Measurements from ENCODE around the gene ATAD2B. TPM values are rescaled to one million over a fixed set of nuclear protein-coding genes. Genes with fewer than 3 reads are reported as not detected.
"Not testable (repeated sequence)": the region's sequence is repeated elsewhere in the genome, so short reads cannot be mapped to it uniquely, and the experiment has no call there.

The ATAD2B gene
- total RNA-seq: 10 to 100 TPM; 16.1 to 16.7 TPM

- Mint-ChIP-seq H3K27ac (peak within 1 kb of the TSS; percentile 95 to 99), H3K9me3 (no peaks in the 10 kb centered on the region), H3K36me3 (peaks cover 0 to 4% of the 10 kb centered on the region in 2 donors)
- ATAC-seq: peak; percentile 83 to 89
- peak; percentile 93 to 97 for DNase-seq (ENCODE audit: low spot score in 2 of 2)
These were observed at the start of gene ATAD2B for GRCh38 chr2:23926750-23927571. Gene ATAD2B, minus strand, starts transcription at chr2:23927123. Its CDS starts 353 bp downstream, at chr2:23926770.

GRCh38 chr2:23967846-23968245, 40.9 kb upstream of the ATAD2B start:
- Mint-ChIP-seq H3K9me3 (no peaks in the 10 kb centered on the region), H3K27ac (no peak overlapping the region), H3K36me3 (peaks cover 0 to 1% of the 10 kb centered on the region in 2 donors)
- DNase-seq (ENCODE audit: low spot score in 2 of 2) (no peak), ATAC-seq (no peak)

- Mint-ChIP-seq H3K9me3 (no peaks in the 10 kb centered on the region), H3K27ac (no peak overlapping the region), H3K36me3 (no peaks in the 10 kb centered on the region)
- DNase-seq (ENCODE audit: low spot score in 2 of 2): no peak
- no peak for ATAC-seq
These were observed 27.5 kb upstream of the ATAD2B start for GRCh38 chr2:23954325-23955014.

GRCh38 chr2:23953625-23954024, 26.7 kb upstream of the ATAD2B start:
- no peak for DNase-seq (ENCODE audit: low spot score in 2 of 2)
- no peak overlapping the region for H3K27ac Mint-ChIP-seq
- ATAC-seq: no peak
- no peaks in the 10 kb centered on the region for H3K36me3 Mint-ChIP-seq
- H3K9me3 Mint-ChIP-seq: no peaks in the 10 kb centered on the region

- DNase-seq (ENCODE audit: low spot score in 2 of 2); ATAC-seq; H3K9me3 Mint-ChIP-seq; H3K27ac Mint-ChIP-seq; H3K36me3 Mint-ChIP-seq: not testable (repeated sequence)
These were observed 25.6 kb upstream of the ATAD2B start for GRCh38 chr2:23952558-23952957.

- H3K9me3 Mint-ChIP-seq: no peaks in the 10 kb centered on the region
- ATAC-seq: no peak
- peaks cover 0 to 12% of the 10 kb centered on the region in 2 donors for H3K36me3 Mint-ChIP-seq
- no peak for DNase-seq (ENCODE audit: low spot score in 2 of 2)
- no peak overlapping the region for H3K27ac Mint-ChIP-seq
These were observed 20.4 kb upstream of the ATAD2B start for GRCh38 chr2:23947350-23947749.

- no peak for DNase-seq (ENCODE audit: low spot score in 2 of 2)
- Mint-ChIP-seq H3K27ac (no peak overlapping the region), H3K36me3 (peaks cover 0 to 12% of the 10 kb centered on the region in 2 donors), H3K9me3 (no peaks in the 10 kb centered on the region)
- no peak for ATAC-seq
These were observed 18.1 kb upstream of the ATAD2B start for GRCh38 chr2:23944976-23945375.

- peaks cover 4 to 13% of the 10 kb centered on the region in 2 donors for H3K36me3 Mint-ChIP-seq
These were observed 17.6 kb upstream of the ATAD2B start for GRCh38 chr2:23944527-23944926.

GRCh38 chr2:23943666-23944065, 16.7 kb upstream of the ATAD2B start:
- H3K36me3 Mint-ChIP-seq: peaks cover 7 to 21% of the 10 kb centered on the region in 2 donors
- no peak for DNase-seq (ENCODE audit: low spot score in 2 of 2)
- no peak for ATAC-seq
- H3K9me3 Mint-ChIP-seq: no peaks in the 10 kb centered on the region
- no peak overlapping the region for H3K27ac Mint-ChIP-seq

More at GRCh38 chr2:23944527-23944926, 17.6 kb upstream of the ATAD2B start:
- no peaks in the 10 kb centered on the region for H3K9me3 Mint-ChIP-seq
- DNase-seq (ENCODE audit: low spot score in 2 of 2): no peak
- ATAC-seq: no peak
- no peak overlapping the region for H3K27ac Mint-ChIP-seq

- no peak overlapping the region for H3K27ac Mint-ChIP-seq
- H3K9me3 Mint-ChIP-seq: no peaks in the 10 kb centered on the region
- H3K36me3 Mint-ChIP-seq: peaks cover 7 to 21% of the 10 kb centered on the region in 2 donors
- DNase-seq (ENCODE audit: low spot score in 2 of 2) (no peak), ATAC-seq (no peak)
These were observed 14.7 kb upstream of the ATAD2B start for GRCh38 chr2:23941644-23942043.

- Mint-ChIP-seq H3K36me3 (peaks cover 7 to 21% of the 10 kb centered on the region in 2 donors), H3K9me3 (no peaks in the 10 kb centered on the region)
- no peak for DNase-seq (ENCODE audit: low spot score in 2 of 2)
These were observed 14.0 kb upstream of the ATAD2B start for GRCh38 chr2:23940718-23941620.

GRCh38 chr2:23939987-23940717, 13.2 kb upstream of the ATAD2B start, which contains the start of gene UBXN2A:
Gene UBXN2A, plus strand, starts transcription at chr2:23940463. Its CDS starts 17,852 bp downstream, at chr2:23958315.
- Mint-ChIP-seq H3K36me3 (peaks cover 7 to 21% of the 10 kb centered on the region in 2 donors), H3K9me3 (no peaks in the 10 kb centered on the region), H3K27ac (peak within 1 kb of the TSS; percentile 85 to 94)
- ATAC-seq: peak; percentile 88 to 91
- DNase-seq (ENCODE audit: low spot score in 2 of 2): peak; percentile 81 to 87

More at GRCh38 chr2:23940718-23941620, 14.0 kb upstream of the ATAD2B start:
- peak; percentile 63 to 68 for ATAC-seq
- H3K27ac Mint-ChIP-seq: peak overlapping the region; percentile 44 to 76

- no peak for ATAC-seq
- no peak overlapping the region for H3K27ac Mint-ChIP-seq
These were observed 7.3 kb upstream of the ATAD2B start for GRCh38 chr2:23934259-23934658.

GRCh38 chr2:23926290-23926749, 603 bp downstream of the ATAD2B start:
- Mint-ChIP-seq H3K9me3 (no peaks in the 10 kb centered on the region), H3K36me3 (peaks cover 0 to 4% of the 10 kb centered on the region in 2 donors), H3K27ac (peak overlapping the region; percentile 95 to 99)
- ATAC-seq (peak; percentile 12 to 25), DNase-seq (ENCODE audit: low spot score in 2 of 2) (peak; percentile 45 to 79)

More at GRCh38 chr2:23934259-23934658, 7.3 kb upstream of the ATAD2B start:
- Mint-ChIP-seq H3K9me3 (no peaks in the 10 kb centered on the region), H3K36me3 (peaks cover under 1 to 5% of the 10 kb centered on the region in 2 donors)
- DNase-seq (ENCODE audit: low spot score in 2 of 2): no peak

- DNase-seq (ENCODE audit: low spot score in 2 of 2): peak in 1 of 2 donors; percentile 61
- ATAC-seq: peak; percentile 62 to 65
- Mint-ChIP-seq H3K9me3 (no peaks in the 10 kb centered on the region), H3K36me3 (peaks cover 0 to 4% of the 10 kb centered on the region in 2 donors), H3K27ac (peak overlapping the region; percentile 95 to 99)
These were observed 1.1 kb downstream of the ATAD2B start for GRCh38 chr2:23925702-23926289.

All from activated naive CD4-positive, alpha-beta T cell treated with anti-CD3 and anti-CD28 coated beads, Interleukin-2, amount 50 U/mL, for 72 hours (primary cell).